HG02678 (cell line): ENCODE measurements around the gene ZCCHC17.

Experiments used
- ATAC-seq: cut with Tn5 transposase; IDR thresholded peaks from one replicate; pipeline ENCODE4 v1.9.1; 2021; ENCODE audit warnings: mild to moderate bottlenecking, moderate library complexity; ENCODE audit not compliant: unreplicated experiment

Gene ZCCHC17

GRCh38 chr1:31302709-31303441 is 6.0 kb downstream of the ZCCHC17 start:
- no peak for ATAC-seq

- ATAC-seq = no peak
Measured at GRCh38 chr1:31306278-31306677, 9.4 kb downstream of the ZCCHC17 start.

GRCh38 chr1:31308036-31308435 is 11.2 kb downstream of the ZCCHC17 start:
- ATAC-seq = no peak

- ATAC-seq = no peak
Measured at GRCh38 chr1:31310198-31310597, 13.4 kb downstream of the ZCCHC17 start.

- no peak for ATAC-seq
Measured at GRCh38 chr1:31315902-31316301, 19.1 kb downstream of the ZCCHC17 start.

- no peak for ATAC-seq
Measured at GRCh38 chr1:31318146-31318545, 21.3 kb downstream of the ZCCHC17 start.

GRCh38 chr1:31324093-31324492 is 27.3 kb downstream of the ZCCHC17 start:
- no peak for ATAC-seq

- no peak for ATAC-seq
Measured at GRCh38 chr1:31324992-31325391, 28.2 kb downstream of the ZCCHC17 start.

- ATAC-seq = no peak
Measured at GRCh38 chr1:31326461-31326860, 29.6 kb downstream of the ZCCHC17 start.

- no peak for ATAC-seq
Measured at GRCh38 chr1:31327381-31327780, 30.5 kb downstream of the ZCCHC17 start.

GRCh38 chr1:31335007-31335406 is 38.2 kb downstream of the ZCCHC17 start:
- ATAC-seq = no peak

- ATAC-seq = no peak
Measured at GRCh38 chr1:31336687-31337467, 40.0 kb downstream of the ZCCHC17 start.

- ATAC-seq = no peak
Measured at GRCh38 chr1:31344503-31344902, 47.7 kb downstream of the ZCCHC17 start.

GRCh38 chr1:31345635-31346034 is 48.8 kb downstream of the ZCCHC17 start:
- no peak for ATAC-seq

- ATAC-seq = no peak
Measured at GRCh38 chr1:31346785-31347184, 50.0 kb downstream of the ZCCHC17 start.

- peak; percentile 67 for ATAC-seq
Measured at GRCh38 chr1:31348449-31348848, 51.6 kb downstream of the ZCCHC17 start.

- no peak for ATAC-seq
Measured at GRCh38 chr1:31354283-31354682, 57.5 kb downstream of the ZCCHC17 start.

- ATAC-seq = no peak
Measured at GRCh38 chr1:31356427-31356826, 59.6 kb downstream of the ZCCHC17 start.

- no peak for ATAC-seq
Measured at GRCh38 chr1:31361607-31362006, 64.8 kb downstream of the ZCCHC17 start.

- no peak for ATAC-seq
Measured at GRCh38 chr1:31362032-31362431, 65.2 kb downstream of the ZCCHC17 start.

- no peak for ATAC-seq
Measured at GRCh38 chr1:31364561-31365250, 67.9 kb downstream of the ZCCHC17 start.

- no peak for ATAC-seq
Measured at GRCh38 chr1:31366796-31367195, 70.0 kb downstream of the ZCCHC17 start.
